Loucy (cell line): ENCODE measurements around the gene SPATS2.
A peak's percentile ranks its signal among the peaks of the same experiment; 100 is the strongest.
"Not testable (repeated sequence)": the region's sequence is repeated elsewhere in the genome, so short reads cannot be mapped to it uniquely, and the experiment has no call there.

ENCODE experiments used
- H2AFZ ChIP-seq: fragments of 200-600 bp; sonication (generic); 2 replicates; pipeline ENCODE4 v1.6.0; 2016; ENCODE audit warnings: antibody characterized with exemption, mild to moderate bottlenecking, low read length, moderate library complexity
- H3F3A ChIP-seq: fragments of 200-600 bp; 2 replicates; pipeline ENCODE4 v1.6.0; 2016; ENCODE audit warnings: antibody characterized with exemption, low read depth, mild to moderate bottlenecking
- H3K27me3 ChIP-seq: fragments of 200-600 bp; sonication (generic); 2 replicates; pipeline ENCODE4 v1.6.1; 2014; ENCODE audit warnings: low read length, mild to moderate bottlenecking; ENCODE audit not compliant: insufficient read depth, poor library complexity, severe bottlenecking
- H3K36me3 ChIP-seq: fragments of 200-600 bp; sonication (generic); 2 replicates; pipeline ENCODE4 v1.6.1; 2016; ENCODE audit warnings: low read length; ENCODE audit not compliant: insufficient read depth
- H3K4me1 ChIP-seq: fragments of 200-600 bp; sonication (generic); 2 replicates; pipeline ENCODE4 v1.5.1; 2014; ENCODE audit warnings: low read length, mild to moderate bottlenecking; ENCODE audit not compliant: insufficient read depth, poor library complexity, severe bottlenecking
- H3K4me2 ChIP-seq: fragments of 200-600 bp; sonication (generic); 2 replicates; pipeline ENCODE4 v1.6.0; 2014; ENCODE audit warnings: antibody characterized with exemption, low read length, low read depth, mild to moderate bottlenecking; ENCODE audit not compliant: poor library complexity, severe bottlenecking
- H3K4me3 ChIP-seq: fragments of 200-600 bp; sonication (generic); 2 replicates; pipeline ENCODE4 v1.5.1; 2014; ENCODE audit warnings: low read length, mild to moderate bottlenecking, mixed read lengths; ENCODE audit not compliant: poor library complexity, severe bottlenecking
- H3K79me2 ChIP-seq: fragments of 200-600 bp; sonication (generic); 2 replicates; pipeline ENCODE4 v1.6.1; 2014; ENCODE audit warnings: low read length; ENCODE audit not compliant: insufficient read depth
- H3K9ac ChIP-seq: fragments of 200-600 bp; sonication (generic); 2 replicates; pipeline ENCODE4 v1.6.0; 2014; ENCODE audit warnings: mild to moderate bottlenecking, low read depth, low read length, moderate library complexity; ENCODE audit not compliant: poor library complexity, severe bottlenecking
- H3K9me2 ChIP-seq: fragments of 200-600 bp; sonication (generic); replicated peaks from 2 replicates; pipeline ENCODE4 v1.6.1; 2016; ENCODE audit warnings: low read depth, low read length, mixed read lengths
- H3K9me3 ChIP-seq: fragments of 200-600 bp; sonication (generic); 2 replicates; pipeline ENCODE4 v1.6.1; 2014; ENCODE audit warnings: mild to moderate bottlenecking, antibody characterized with exemption, low read length, low read depth; ENCODE audit not compliant: insufficient read depth
- H4K20me1 ChIP-seq: fragments of 200-600 bp; sonication (generic); 2 replicates; pipeline ENCODE4 v1.6.0; 2014; ENCODE audit warnings: antibody characterized with exemption, low read length, mild to moderate bottlenecking; ENCODE audit not compliant: insufficient read depth, poor library complexity, severe bottlenecking
- CTCF ChIP-seq: fragments of 200-600 bp; sonication (generic); conservative IDR thresholded peaks from 2 replicates; pipeline ENCODE4 v1.5.1; 2014; ENCODE audit warnings: mild to moderate bottlenecking, antibody characterized with exemption, low read length
- EZH2phosphoT487 ChIP-seq: fragments of 200-600 bp; IDR thresholded peaks from 2 replicates; pipeline ENCODE4 v1.6.1; 2018; ENCODE audit warnings: antibody characterized with exemption, mild to moderate bottlenecking, moderate library complexity, borderline replicate concordance

Gene SPATS2

GRCh38 chr12:49432616-49433015 lies 65.4 kb downstream of the SPATS2 start:
- Histone ChIP-seq H3K4me2 (peak overlapping the region; percentile 3), H3F3A (no peaks in the 10 kb centered on the region), H3K4me3 (no peak overlapping the region), H2AFZ (no peak overlapping the region), H3K9me3 (no peaks in the 10 kb centered on the region), H3K27me3 (no peaks in the 10 kb centered on the region), H3K36me3 (no peaks in the 10 kb centered on the region), H3K9me2 (no peaks in the 10 kb centered on the region), H3K9ac (no peak overlapping the region), H3K79me2 (peaks cover 19% of the 10 kb centered on the region), H4K20me1 (peaks cover 3% of the 10 kb centered on the region), H3K4me1 (peaks cover 18% of the 10 kb centered on the region)
- no peak for TF ChIP-seq CTCF

- not testable (repeated sequence) for H2AFZ ChIP-seq, H3K9me2 ChIP-seq, H3K9me3 ChIP-seq, H3F3A ChIP-seq, H3K9ac ChIP-seq, H3K27me3 ChIP-seq, H3K4me2 ChIP-seq, H4K20me1 ChIP-seq, H3K36me3 ChIP-seq, H3K4me3 ChIP-seq, H3K4me1 ChIP-seq
- H3K79me2 ChIP-seq = peaks cover 31% of the 10 kb centered on the region
These were observed 69.5 kb downstream of the SPATS2 start for GRCh38 chr12:49436799-49437198.

DNA sequence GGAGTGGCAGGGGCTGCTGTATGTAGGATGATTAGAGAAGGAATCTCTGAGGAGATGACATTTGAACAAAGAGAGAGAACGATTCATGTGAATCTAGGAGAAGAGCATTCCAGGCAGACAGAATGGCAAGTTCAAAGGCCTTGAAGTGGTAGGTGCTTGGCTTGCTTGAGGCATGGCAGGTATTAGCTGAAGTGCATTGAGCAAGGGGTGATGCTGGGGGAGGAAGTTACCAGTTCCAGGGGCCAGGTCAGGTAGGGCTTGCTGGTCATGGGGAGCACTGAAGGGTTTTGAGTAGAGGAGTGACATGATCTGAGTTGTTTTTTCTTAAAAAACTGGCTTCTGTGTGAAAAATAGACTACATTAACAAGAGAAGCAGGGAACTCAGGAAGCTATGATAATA lies 71.8 kb downstream of the SPATS2 start:
- TF ChIP-seq EZH2phosphoT487 (no peak), CTCF (no peak)
- Histone ChIP-seq H4K20me1 (no peaks in the 10 kb centered on the region), H3K4me2 (no peak overlapping the region), H3K36me3 (peaks cover 6% of the 10 kb centered on the region; the same call in 1 of the 2 replicates), H3K4me1 (peaks cover 3% of the 10 kb centered on the region), H2AFZ (no peak overlapping the region), H3K9ac (no peak overlapping the region), H3K79me2 (peaks cover 33% of the 10 kb centered on the region), H3K9me3 (no peaks in the 10 kb centered on the region), H3K27me3 (no peaks in the 10 kb centered on the region), H3K4me3 (no peak overlapping the region), H3K9me2 (no peaks in the 10 kb centered on the region), H3F3A (no peaks in the 10 kb centered on the region)

DNA sequence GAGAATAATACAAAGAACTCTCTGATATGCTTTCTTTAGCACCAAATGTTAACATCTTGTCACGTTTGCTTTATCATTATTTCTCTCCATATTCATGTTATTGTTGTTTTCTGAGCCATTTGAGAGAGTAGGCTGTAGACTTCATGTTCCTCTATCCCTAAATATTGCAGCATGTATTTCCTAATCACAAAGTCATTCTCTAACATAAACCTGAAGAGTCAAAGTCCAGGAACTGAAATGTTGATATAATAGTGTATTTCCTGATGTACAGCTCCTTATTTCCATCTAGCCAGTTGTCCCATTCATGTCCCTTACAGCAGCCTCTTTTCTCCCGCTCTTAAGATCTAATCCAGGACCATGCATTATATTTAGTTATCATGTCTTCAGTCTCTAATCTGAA lies 72.8 kb downstream of the SPATS2 start:
- no peaks in the 10 kb centered on the region for H3K27me3 ChIP-seq
- H3K4me2 ChIP-seq = no peak overlapping the region
- no peak for TF ChIP-seq EZH2phosphoT487
- no peak for TF ChIP-seq CTCF
- no peaks in the 10 kb centered on the region for H4K20me1 ChIP-seq
- H3K4me3 ChIP-seq = no peak overlapping the region
- H3K79me2 ChIP-seq = peaks cover 34% of the 10 kb centered on the region
- no peaks in the 10 kb centered on the region; the same call in 1 of the 2 replicates for H3F3A ChIP-seq
- H3K9ac ChIP-seq = no peak overlapping the region
- H3K9me2 ChIP-seq = no peaks in the 10 kb centered on the region
- H3K9me3 ChIP-seq = no peaks in the 10 kb centered on the region
- H2AFZ ChIP-seq = no peak overlapping the region
- peaks cover 3% of the 10 kb centered on the region for H3K4me1 ChIP-seq
- peaks cover 6% of the 10 kb centered on the region; the same call in 1 of the 2 replicates for H3K36me3 ChIP-seq
